Natural killer cell (primary cell): ENCODE results near the gene ABCC1. TPM values are rescaled to one million over a fixed set of nuclear protein-coding genes. Genes with fewer than 3 reads are reported as not detected.

Experiments
- ATAC-seq, 3 donors: fragments of 150-1000 bp in 2 of 3; fragments of 200-7000 bp in 1 of 3; cut with Tn5 transposase; 1 replicate in 1 of 3; 2 replicates in 2 of 3; pipeline ENCODE4 v1.10.0; 2021; ENCODE audit warnings: mild to moderate bottlenecking in 2 of 3, moderate library complexity in 2 of 3
- DNase-seq, 2 donors: peaks; one replicate each; pipeline versions ENCODE4 v3.0.0 to v3.0.0-alpha.2; 2013 to 2021; ENCODE audit warnings: mixed read lengths in 1 of 2
- H3K27ac ChIP-seq: one replicate; pipeline ENCODE4 v1.5.1; 2013; ENCODE audit warnings: mild to moderate bottlenecking, low read length
- H3K27me3 ChIP-seq: one replicate; pipeline ENCODE4 v1.6.1; 2013; ENCODE audit warnings: low read length; ENCODE audit not compliant: control insufficient read depth, insufficient read depth
- H3K36me3 ChIP-seq: one replicate; pipeline ENCODE4 v1.6.1; 2013; ENCODE audit warnings: low read length; ENCODE audit not compliant: control insufficient read depth, insufficient read depth
- H3K4me1 ChIP-seq: one replicate; pipeline ENCODE4 v1.6.1; 2013; ENCODE audit warnings: low read length; ENCODE audit not compliant: control insufficient read depth, insufficient read depth
- H3K4me3 ChIP-seq: one replicate; pipeline ENCODE4 v1.5.1; 2013; ENCODE audit warnings: low read length
- H3K9me3 ChIP-seq: one replicate; pipeline ENCODE4 v1.6.1; 2013; ENCODE audit warnings: low read length; ENCODE audit not compliant: control insufficient read depth, insufficient read depth
- H3K27ac Mint-ChIP-seq, 2 donors: one replicate each; pipeline ENCODE4 v1.8.0; 2022; ENCODE audit warnings: mild to moderate bottlenecking in 2 of 2, mixed read lengths in 2 of 2, moderate library complexity in 1 of 2
- H3K27me3 Mint-ChIP-seq, 2 donors: one replicate each; pipeline ENCODE4 v1.8.0; 2022; ENCODE audit warnings: low read depth in 2 of 2, mixed read lengths in 2 of 2
- H3K36me3 Mint-ChIP-seq: one replicate; pipeline ENCODE4 v1.8.0; 2022; ENCODE audit warnings: mixed read lengths
- H3K4me1 Mint-ChIP-seq, 2 donors: one replicate each; pipeline ENCODE4 v1.8.0; 2022; ENCODE audit warnings: mixed read lengths in 2 of 2
- H3K4me3 Mint-ChIP-seq: one replicate; pipeline ENCODE4 v1.8.0; 2022; ENCODE audit warnings: mild to moderate bottlenecking, moderate library complexity, mixed read lengths
- H3K9me3 Mint-ChIP-seq, 2 donors: one replicate each; pipeline ENCODE4 v1.8.0; 2022; ENCODE audit warnings: mixed read lengths in 2 of 2
- WGBS: methylation state at CpG from one replicate; pipeline ENCODE4 v1.1.7; 2013; ENCODE audit warnings: missing lambda C conversion rate; ENCODE audit not compliant: insufficient coverage; 5-methylcytosine and 5-hydroxymethylcytosine counted together
- intact Hi-C: fragments of 100-400 bp; cut with micrococcal nuclease; formaldehyde crosslinking; loops from one replicate; pipeline ENCODE4 v1.14.2; 2022
- total RNA-seq, 4 donors: library from RNA; stranded (reverse); fragments of 120-200 nt in 1 of 4; gene quantifications; one replicate each; pipeline versions ENCODE4 v1.2.3 to v1.2.4, GENCODE V29; 2013 to 2022
- TF ChIP-seq, protein P1 (sequence below): fragments of 200-600 bp; IDR thresholded peaks from one replicate; pipeline ENCODE4 v1.8.0; 2022; ENCODE audit warnings: antibody characterized with exemption

The ABCC1 gene
- total RNA-seq, 3 donors from 2014 or later (not counting 1 experiment from before 2014, with no cell fraction given), result 24.5 to 53.9 (median 27.9) TPM

DNA sequence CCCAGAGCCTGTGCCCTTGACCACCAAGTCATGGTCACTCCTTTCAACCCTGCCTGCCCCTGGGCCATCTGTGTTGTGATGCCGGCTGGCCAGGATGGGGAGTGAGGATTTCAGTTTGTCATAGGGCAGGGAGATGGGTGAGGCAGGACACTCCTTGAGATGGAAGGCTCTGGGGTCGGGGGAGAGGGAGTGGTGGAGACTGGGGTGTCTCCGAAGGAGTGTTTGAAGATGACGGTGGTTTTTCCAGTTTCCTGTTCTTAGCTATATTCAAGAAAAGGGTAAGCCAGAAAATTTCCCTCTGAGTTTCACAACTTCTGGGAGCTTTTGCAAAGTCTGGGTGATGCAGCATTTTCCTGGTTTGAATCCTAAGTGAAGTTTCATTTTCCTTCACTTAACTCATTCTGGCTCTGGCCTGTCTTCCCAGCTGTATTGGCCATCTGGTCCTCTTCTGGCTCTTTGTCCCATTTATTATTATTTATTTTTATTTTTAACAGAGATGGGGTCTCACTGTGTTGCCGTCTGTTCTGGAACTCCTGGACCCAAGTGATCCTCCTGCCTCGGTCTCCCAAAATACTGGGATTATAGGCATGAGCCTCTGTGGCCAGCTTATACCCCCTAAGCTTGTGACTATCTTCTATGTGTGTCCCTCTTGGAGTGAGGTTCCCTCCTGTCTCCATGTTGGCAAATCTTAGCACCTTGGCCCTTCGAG, 27.7 kb downstream of the ABCC1 start:
- no peak for DNase-seq
- Histone ChIP-seq H3K4me1 (no peaks in the 10 kb centered on the region), H3K27me3 (no peaks in the 10 kb centered on the region), H3K4me3 (no peak overlapping the region), H3K36me3 (peaks cover 8% of the 10 kb centered on the region), H3K9me3 (peaks cover 31% of the 10 kb centered on the region), H3K27ac (no peak overlapping the region)
- H3K36me3 Mint-ChIP-seq, result peaks cover 20% of the 10 kb centered on the region
- intact Hi-C loops, result no loop called here
- TF ChIP-seq, protein P1, sequence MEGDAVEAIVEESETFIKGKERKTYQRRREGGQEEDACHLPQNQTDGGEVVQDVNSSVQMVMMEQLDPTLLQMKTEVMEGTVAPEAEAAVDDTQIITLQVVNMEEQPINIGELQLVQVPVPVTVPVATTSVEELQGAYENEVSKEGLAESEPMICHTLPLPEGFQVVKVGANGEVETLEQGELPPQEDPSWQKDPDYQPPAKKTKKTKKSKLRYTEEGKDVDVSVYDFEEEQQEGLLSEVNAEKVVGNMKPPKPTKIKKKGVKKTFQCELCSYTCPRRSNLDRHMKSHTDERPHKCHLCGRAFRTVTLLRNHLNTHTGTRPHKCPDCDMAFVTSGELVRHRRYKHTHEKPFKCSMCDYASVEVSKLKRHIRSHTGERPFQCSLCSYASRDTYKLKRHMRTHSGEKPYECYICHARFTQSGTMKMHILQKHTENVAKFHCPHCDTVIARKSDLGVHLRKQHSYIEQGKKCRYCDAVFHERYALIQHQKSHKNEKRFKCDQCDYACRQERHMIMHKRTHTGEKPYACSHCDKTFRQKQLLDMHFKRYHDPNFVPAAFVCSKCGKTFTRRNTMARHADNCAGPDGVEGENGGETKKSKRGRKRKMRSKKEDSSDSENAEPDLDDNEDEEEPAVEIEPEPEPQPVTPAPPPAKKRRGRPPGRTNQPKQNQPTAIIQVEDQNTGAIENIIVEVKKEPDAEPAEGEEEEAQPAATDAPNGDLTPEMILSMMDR, result no peak
- H3K27ac Mint-ChIP-seq, result no peak overlapping the region
- H3K27me3 Mint-ChIP-seq, result no peaks in the 10 kb centered on the region
- ATAC-seq, result no peak
- no peak overlapping the region for H3K4me3 Mint-ChIP-seq
- 88% methylated on average over 7 of the region's 7 CpGs for WGBS
- H3K9me3 Mint-ChIP-seq, result peaks cover 2 to 10% of the 10 kb centered on the region in 2 donors
- peaks cover 5 to 29% of the 10 kb centered on the region in 2 donors for H3K4me1 Mint-ChIP-seq

DNA sequence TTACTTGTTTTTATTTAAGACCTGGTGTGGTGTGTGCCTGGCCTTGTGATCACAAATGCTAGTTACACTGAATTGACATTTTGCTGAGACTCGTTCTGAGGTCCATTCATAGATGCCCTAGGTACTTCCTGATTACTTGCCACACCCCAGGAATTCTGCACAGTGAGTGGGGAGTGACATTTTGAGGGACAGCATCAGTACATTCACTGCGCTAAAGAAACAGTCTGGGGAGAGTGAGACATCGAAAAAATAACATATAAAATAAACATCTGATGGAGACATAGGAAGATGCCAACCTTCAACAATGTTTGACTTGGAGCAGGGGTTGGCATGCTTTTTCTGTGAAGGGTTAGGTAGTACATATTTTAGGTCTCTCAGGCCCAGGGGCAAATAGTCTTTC, 30.4 kb downstream of the ABCC1 start:
- Mint-ChIP-seq H3K4me3 (no peak overlapping the region), H3K27me3 (no peaks in the 10 kb centered on the region), H3K9me3 (peaks cover 2 to 9% of the 10 kb centered on the region in 2 donors), H3K36me3 (peaks cover 17% of the 10 kb centered on the region), H3K4me1 (peaks cover 5 to 29% of the 10 kb centered on the region in 2 donors), H3K27ac (no peak overlapping the region)
- Histone ChIP-seq H3K36me3 (peaks cover 8% of the 10 kb centered on the region), H3K27ac (no peak overlapping the region), H3K27me3 (no peaks in the 10 kb centered on the region), H3K4me3 (no peak overlapping the region), H3K4me1 (no peaks in the 10 kb centered on the region), H3K9me3 (peaks cover 31% of the 10 kb centered on the region)
- WGBS, result 100% methylated on average over 2 of the region's 3 CpGs
- TF ChIP-seq, protein P1, result no peak
- DNase-seq (no peak), ATAC-seq (no peak)
- intact Hi-C loops, result no loop called here

DNA sequence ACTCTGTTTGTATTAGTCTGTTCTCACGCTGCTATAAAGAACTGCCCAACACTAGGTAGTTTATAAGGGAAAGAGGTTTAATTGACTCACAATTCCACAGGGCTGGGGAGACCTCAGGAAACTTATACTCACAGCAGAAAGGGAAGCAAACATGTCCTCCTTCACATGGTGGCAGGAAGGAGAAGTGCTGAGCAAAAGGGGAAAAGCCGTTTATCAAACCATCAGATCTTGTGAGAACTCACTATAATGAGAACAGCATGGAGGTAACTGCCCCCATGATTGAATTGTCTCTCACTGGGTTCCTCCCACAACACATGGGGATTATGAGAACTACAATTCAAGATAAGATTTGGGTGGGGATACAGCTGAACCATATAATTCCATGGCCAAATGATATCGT, 30.9 kb downstream of the ABCC1 start:
- Mint-ChIP-seq H3K36me3 (peaks cover 17% of the 10 kb centered on the region), H3K4me1 (peaks cover 5 to 32% of the 10 kb centered on the region in 2 donors)
- 94% methylated on average over 2 of the region's 3 CpGs for WGBS

More for the DNA sequence above, 30.9 kb downstream of the ABCC1 start:
- H3K27me3 ChIP-seq, result no peaks in the 10 kb centered on the region
- H3K4me3 ChIP-seq, result no peak overlapping the region
- no peaks in the 10 kb centered on the region for H3K4me1 ChIP-seq
- DNase-seq, result no peak
- ATAC-seq, result no peak
- no peak overlapping the region for H3K27ac Mint-ChIP-seq
- no peaks in the 10 kb centered on the region for H3K27me3 Mint-ChIP-seq
- TF ChIP-seq, protein P1, result no peak
- no peak overlapping the region for H3K27ac ChIP-seq
- intact Hi-C loops, result no loop called here
- no peak overlapping the region for H3K4me3 Mint-ChIP-seq
- peaks cover 2 to 9% of the 10 kb centered on the region in 2 donors for H3K9me3 Mint-ChIP-seq
- peaks cover 31% of the 10 kb centered on the region for H3K9me3 ChIP-seq
- H3K36me3 ChIP-seq, result peaks cover 8% of the 10 kb centered on the region
